ENCODE measurements around the gene IQGAP2.

IQGAP2 gene

GRCh38 chr5:76710991-76711390 lies 307.9 kb downstream of the IQGAP2 start:
- no peak for DNase-seq (ENCODE audit: low read depth, low spot score)

- no peak for DNase-seq (ENCODE audit: low read depth, low spot score)
These were observed 311.8 kb downstream of the IQGAP2 start for GRCh38 chr5:76714751-76715485.

GRCh38 chr5:76715486-76715735 lies 312.3 kb downstream of the IQGAP2 start:
- DNase-seq (ENCODE audit: low read depth, low spot score): no peak

GRCh38 chr5:76715736-76716455 lies 312.8 kb downstream of the IQGAP2 start, which contains the start of gene F2R:
Gene F2R, plus strand, starts transcription at chr5:76716126. Its CDS starts 182 bp downstream, at chr5:76716308.
- DNase-seq (ENCODE audit: low read depth, low spot score): no peak

GRCh38 chr5:76716456-76717157 lies 313.5 kb downstream of the IQGAP2 start:
- DNase-seq (ENCODE audit: low read depth, low spot score): no peak

GRCh38 chr5:76717222-76718083 lies 314.4 kb downstream of the IQGAP2 start:
- no peak for DNase-seq (ENCODE audit: low read depth, low spot score)

- no peak for DNase-seq (ENCODE audit: low read depth, low spot score)
These were observed 315.3 kb downstream of the IQGAP2 start for GRCh38 chr5:76718381-76718832.

- DNase-seq (ENCODE audit: low read depth, low spot score): no peak
These were observed 315.8 kb downstream of the IQGAP2 start for GRCh38 chr5:76718880-76719279.

GRCh38 chr5:76720988-76721569 lies 318.0 kb downstream of the IQGAP2 start:
- DNase-seq (ENCODE audit: low read depth, low spot score): no peak

GRCh38 chr5:76723266-76723665 lies 320.2 kb downstream of the IQGAP2 start:
- DNase-seq (ENCODE audit: low read depth, low spot score): no peak

- DNase-seq (ENCODE audit: low read depth, low spot score): no peak
These were observed 320.8 kb downstream of the IQGAP2 start for GRCh38 chr5:76723906-76724305.

- no peak for DNase-seq (ENCODE audit: low read depth, low spot score)
These were observed 321.8 kb downstream of the IQGAP2 start for GRCh38 chr5:76724871-76725270.

GRCh38 chr5:76728965-76729364 lies 325.9 kb downstream of the IQGAP2 start:
- no peak for DNase-seq (ENCODE audit: low read depth, low spot score)

- no peak for DNase-seq (ENCODE audit: low read depth, low spot score)
These were observed 326.5 kb downstream of the IQGAP2 start for GRCh38 chr5:76729373-76730290.

- DNase-seq (ENCODE audit: low read depth, low spot score): no peak
These were observed 329.4 kb downstream of the IQGAP2 start for GRCh38 chr5:76732405-76733048.

- DNase-seq (ENCODE audit: low read depth, low spot score): no peak
These were observed 329.9 kb downstream of the IQGAP2 start for GRCh38 chr5:76733049-76733417.

- DNase-seq (ENCODE audit: low read depth, low spot score): no peak
These were observed 332.9 kb downstream of the IQGAP2 start for GRCh38 chr5:76735762-76736545.

- no peak for DNase-seq (ENCODE audit: low read depth, low spot score)
These were observed 333.8 kb downstream of the IQGAP2 start for GRCh38 chr5:76736679-76737556.

Data from activated CD4-positive, CD25-positive, alpha-beta regulatory T cell treated with anti-CD3 and anti-CD28 coated beads, Interleukin-2, amount 50 U/mL, for 16 hours (primary cell).